GM12872 (cell line): Measurements from ENCODE around the gene RNF115.

ENCODE experiments used
- CTCF ChIP-seq: IDR thresholded peaks from 3 replicates; pipeline ENCODE4 v1.5.1; 2011; ENCODE audit warnings: low read depth, mild to moderate bottlenecking, low read length, moderate library complexity; ENCODE audit not compliant: insufficient read depth

The RNF115 gene

GRCh38 chr1:145806844-145807243, 17.1 kb downstream of the RNF115 start:
- TF ChIP-seq CTCF, result no peak

DNA sequence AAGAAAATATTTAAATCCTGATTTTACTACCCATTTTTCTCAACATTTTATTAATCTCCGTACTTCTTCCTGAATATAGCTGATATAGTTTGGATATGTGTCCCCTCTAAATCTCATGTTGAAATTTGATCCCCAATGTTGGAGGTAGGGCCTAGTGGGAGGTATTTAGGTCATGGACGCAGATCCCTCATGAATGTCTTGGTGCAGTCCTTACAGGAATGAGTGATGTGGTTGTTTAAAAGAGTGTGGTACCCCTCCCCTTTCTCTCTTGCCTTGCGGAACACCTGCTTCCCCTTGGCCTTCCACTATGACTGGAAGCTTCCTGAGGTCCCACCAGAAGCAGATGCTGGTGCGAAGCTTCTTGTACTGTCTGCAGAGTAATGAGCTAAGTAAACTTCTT, 17.5 kb downstream of the RNF115 start:
- TF ChIP-seq CTCF, result no peak

- TF ChIP-seq CTCF, result no peak
These were observed 18.8 kb downstream of the RNF115 start for GRCh38 chr1:145805057-145805456.

DNA sequence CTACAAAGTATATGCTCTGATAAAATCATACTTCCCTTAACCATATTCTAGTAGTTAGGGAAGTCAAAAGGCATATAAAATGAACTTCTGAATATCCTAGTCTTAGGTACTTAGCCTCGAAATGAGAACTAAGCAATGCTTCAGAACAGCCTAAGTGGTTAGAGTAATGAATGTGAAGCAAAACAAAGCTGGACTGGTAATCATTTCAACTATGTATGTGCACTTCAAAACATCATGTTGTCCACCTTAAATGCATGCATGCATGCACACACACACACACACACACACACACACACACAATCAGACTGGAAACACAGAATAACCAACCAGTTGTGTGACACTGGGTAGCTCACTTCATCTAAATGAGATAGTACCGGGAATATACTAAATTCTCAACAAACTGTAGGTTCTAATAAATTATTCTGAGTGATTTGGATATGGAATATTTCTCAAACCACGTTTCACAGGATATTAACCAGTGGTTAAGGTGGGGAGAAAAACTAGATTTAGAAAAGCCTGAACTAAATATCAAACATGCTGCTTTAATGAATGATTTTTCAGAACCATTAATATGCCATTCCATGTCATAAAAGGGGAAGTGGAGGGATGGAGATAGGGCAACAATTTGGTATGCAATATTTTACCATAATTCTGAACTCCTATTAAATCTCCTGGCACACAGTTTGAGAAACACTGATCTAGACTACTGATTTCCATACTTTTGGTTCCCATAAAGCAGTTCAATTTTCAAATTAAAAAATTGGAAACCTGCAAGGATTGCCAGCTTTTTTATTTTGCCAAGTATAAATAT, 19.5 kb downstream of the RNF115 start:
- no peak for TF ChIP-seq CTCF

DNA sequence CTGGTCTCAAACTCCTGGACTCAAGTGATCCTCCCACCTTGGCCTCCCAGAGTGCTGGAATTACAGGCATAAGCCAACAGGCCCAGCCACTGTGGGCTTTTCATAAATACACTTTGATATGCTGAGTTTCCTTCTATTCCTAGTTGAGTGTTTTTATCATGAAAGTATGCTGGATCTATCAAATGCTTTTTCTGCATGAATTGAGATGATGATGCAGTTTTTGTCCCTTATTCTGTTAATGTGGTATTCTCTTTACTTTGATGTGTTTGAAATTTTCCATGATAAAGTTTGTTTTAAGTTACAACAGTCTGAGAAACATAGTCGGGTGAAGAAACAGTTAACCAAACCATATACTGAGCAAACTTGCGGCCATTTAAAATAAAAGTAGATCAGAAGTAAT, 24.1 kb downstream of the RNF115 start:
- TF ChIP-seq CTCF, result no peak

- no peak for TF ChIP-seq CTCF
These were observed 27.1 kb downstream of the RNF115 start for GRCh38 chr1:145796753-145797152.

GRCh38 chr1:145795257-145795881, 28.5 kb downstream of the RNF115 start:
- no peak for TF ChIP-seq CTCF
